K562 (cell line): Measurements from ENCODE around the gene SYNJ2. TPM values are rescaled to one million over a fixed set of nuclear protein-coding genes. Genes with fewer than 3 reads are reported as not detected.
A peak's percentile ranks its signal among the peaks of the same experiment; 100 is the strongest.

ENCODE experiments used
- L3MBTL2 ChIP-seq: fragments of 450-650 bp; IDR thresholded peaks from 2 replicates; pipeline ENCODE4 v1.6.1; 2016; ENCODE audit warnings: mild to moderate bottlenecking, moderate library complexity
- MEF2A ChIP-seq: IDR thresholded peaks from 2 replicates; pipeline ENCODE4 v1.6.1; 2011; ENCODE audit warnings: low read depth, mild to moderate bottlenecking, low read length, moderate library complexity; ENCODE audit not compliant: control insufficient read depth
- POLR3A ChIP-seq: IDR thresholded peaks from 2 replicates; pipeline ENCODE4 v1.6.1; 2011; ENCODE audit warnings: borderline replicate concordance, mild to moderate bottlenecking, moderate library complexity; ENCODE audit not compliant: insufficient read length, insufficient read depth; ENCODE audit errors: extremely low read depth
- PRMT5 ChIP-seq: sonication (generic); formaldehyde crosslinking; IDR thresholded peaks from 2 replicates; pipeline ENCODE4 v1.5.0; 2020; ENCODE audit warnings: missing genetic modification reagents
- SMARCA5 ChIP-seq: fragments of 450-650 bp; IDR thresholded peaks from 2 replicates; pipeline ENCODE4 v1.6.1; 2016
- SNRNP70 ChIP-seq: fragments of 200-400 bp; formaldehyde crosslinking; optimal IDR thresholded peaks from 2 replicates; pipeline ENCODE3; 2017; ENCODE audit warnings: low read depth, low read length
- TEAD1 ChIP-seq, 2 experiments: fragments of 450-650 bp in 1 of 2; sonication (generic) in 1 of 2; formaldehyde crosslinking; IDR thresholded peaks; 2 replicates each; pipeline versions ENCODE4 v1.4.0 to v1.8.0; 2020 to 2022; ENCODE audit warnings: mild to moderate bottlenecking in 2 of 2, missing genetic modification reagents in 1 of 2
- ZNF507 ChIP-seq: conservative IDR thresholded peaks from 2 replicates; pipeline ENCODE4 v1.6.1; 2017; ENCODE audit warnings: missing genetic modification characterization, missing compliant biosample characterization
- ZNF561 ChIP-seq: fragments of 450-650 bp; formaldehyde crosslinking; conservative IDR thresholded peaks from 2 replicates; pipeline ENCODE4 v1.4.0; 2020; ENCODE audit warnings: mild to moderate bottlenecking, moderate library complexity
- polyA plus RNA-seq, 8 experiments: library from polyadenylated mRNA; depleted of rRNA in 4 of 8; stranded (reverse) in 5 of 8; unstranded in 3 of 8; fragments of >200 nt; fragmentation: Nextera tagmentation in 2 of 8; fragmentation: Illumina TruSeq in 1 of 8; extraction: Ambion mirVana in 2 of 8; extraction: Trizol in 1 of 8; gene quantifications; 2 replicates each; pipeline versions ENCODE4 v1.2.1 to v1.2.3, GENCODE V29; 2011 to 2014; ENCODE audit warnings: inconsistent platforms in 1 of 8, missing spikeins in 1 of 8
- total RNA-seq, 7 experiments: library from RNA; depleted of rRNA in 6 of 7; stranded (reverse); fragments of >200 nt in 6 of 7; fragmentation: Illumina TruSeq in 2 of 7; extraction: Trizol in 2 of 7; gene quantifications; 2 replicates each; pipeline versions ENCODE4 v1.2.1 to v1.2.3, GENCODE V29; 2011 to 2021; ENCODE audit warnings: low replicate concordance in 1 of 7
- TF ChIP-seq, protein P1 (sequence below): fragments of 450-650 bp; IDR thresholded peaks from 2 replicates; pipeline ENCODE4 v1.6.1; 2016; ENCODE audit warnings: mild to moderate bottlenecking, moderate library complexity
- TF ChIP-seq, protein P2 (sequence below): fragments of 250-450 bp; sonication (Bioruptor Pico); IDR thresholded peaks from 2 replicates; pipeline ENCODE4 v1.8.0; 2021; ENCODE audit warnings: mild to moderate bottlenecking, moderate library complexity

Gene SYNJ2
- total and polyA plus RNA-seq, 9 of the 15 experiments (the other 6 are each of a cell fraction or from before 2014, with no cell fraction given) = 3.0 to 27.7 (median 17.8) TPM

DNA sequence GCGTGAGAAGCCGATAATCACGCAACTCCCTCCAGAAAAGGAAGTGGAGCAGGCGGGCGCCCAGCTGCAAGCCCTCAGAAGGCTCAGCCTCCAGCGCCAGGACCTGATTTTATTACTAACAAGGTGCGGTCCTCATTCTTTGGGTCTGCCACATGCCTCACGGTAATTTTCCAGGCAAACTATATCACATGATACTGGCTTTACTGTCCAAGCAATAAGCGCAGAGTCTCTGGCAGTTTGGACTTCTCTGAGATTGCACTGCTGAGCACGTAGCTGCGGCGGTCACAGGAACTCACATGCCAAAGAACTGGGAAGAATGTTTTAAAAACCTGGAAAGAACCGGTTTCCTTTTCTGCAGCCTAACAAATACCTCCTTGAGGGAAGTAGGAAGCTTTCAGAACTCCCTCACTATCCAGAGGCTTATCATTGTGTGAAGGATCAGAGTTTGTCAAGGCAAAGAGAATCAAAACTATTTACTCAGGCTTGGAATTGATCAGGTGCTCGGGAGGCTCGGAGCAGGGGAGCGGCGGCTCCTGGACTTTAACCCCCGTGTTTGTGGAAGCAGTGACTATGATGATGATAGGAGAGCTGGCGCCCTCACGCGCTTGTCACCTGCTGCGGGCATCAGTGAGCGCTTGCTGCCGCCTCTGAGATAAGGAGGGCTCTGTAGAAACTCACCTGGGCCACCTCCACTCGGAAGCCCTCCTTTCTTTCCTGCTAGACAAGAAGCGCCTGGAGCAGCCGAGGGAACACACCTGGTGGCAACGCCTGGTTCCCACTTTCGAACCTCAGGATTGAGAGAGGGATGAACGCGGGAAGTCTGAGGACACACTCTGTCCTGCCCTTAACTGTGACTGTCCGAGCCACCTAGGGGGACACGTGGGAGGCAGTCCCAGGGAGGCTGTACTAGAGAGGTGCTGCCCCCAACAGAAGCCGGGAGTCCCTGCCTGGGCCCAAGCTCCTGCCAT, 27.2 kb upstream of the SYNJ2 start (continued):
- TF ChIP-seq POLR3A (no peak), SMARCA5 (no peak), SNRNP70 (no peak), TEAD1 (CRISPR knock-in tag; IDR thresholded peaks at IDR 0.05) (no peak), L3MBTL2 (0 out of 2 replicates have a peak, but pooled peaks have one; percentile 24), ZNF561 (CRISPR knock-in tag) (no peak), ZNF507 (tag) (no peak), MEF2A (no peak), PRMT5 (no peak)
- TF ChIP-seq, protein P1, sequence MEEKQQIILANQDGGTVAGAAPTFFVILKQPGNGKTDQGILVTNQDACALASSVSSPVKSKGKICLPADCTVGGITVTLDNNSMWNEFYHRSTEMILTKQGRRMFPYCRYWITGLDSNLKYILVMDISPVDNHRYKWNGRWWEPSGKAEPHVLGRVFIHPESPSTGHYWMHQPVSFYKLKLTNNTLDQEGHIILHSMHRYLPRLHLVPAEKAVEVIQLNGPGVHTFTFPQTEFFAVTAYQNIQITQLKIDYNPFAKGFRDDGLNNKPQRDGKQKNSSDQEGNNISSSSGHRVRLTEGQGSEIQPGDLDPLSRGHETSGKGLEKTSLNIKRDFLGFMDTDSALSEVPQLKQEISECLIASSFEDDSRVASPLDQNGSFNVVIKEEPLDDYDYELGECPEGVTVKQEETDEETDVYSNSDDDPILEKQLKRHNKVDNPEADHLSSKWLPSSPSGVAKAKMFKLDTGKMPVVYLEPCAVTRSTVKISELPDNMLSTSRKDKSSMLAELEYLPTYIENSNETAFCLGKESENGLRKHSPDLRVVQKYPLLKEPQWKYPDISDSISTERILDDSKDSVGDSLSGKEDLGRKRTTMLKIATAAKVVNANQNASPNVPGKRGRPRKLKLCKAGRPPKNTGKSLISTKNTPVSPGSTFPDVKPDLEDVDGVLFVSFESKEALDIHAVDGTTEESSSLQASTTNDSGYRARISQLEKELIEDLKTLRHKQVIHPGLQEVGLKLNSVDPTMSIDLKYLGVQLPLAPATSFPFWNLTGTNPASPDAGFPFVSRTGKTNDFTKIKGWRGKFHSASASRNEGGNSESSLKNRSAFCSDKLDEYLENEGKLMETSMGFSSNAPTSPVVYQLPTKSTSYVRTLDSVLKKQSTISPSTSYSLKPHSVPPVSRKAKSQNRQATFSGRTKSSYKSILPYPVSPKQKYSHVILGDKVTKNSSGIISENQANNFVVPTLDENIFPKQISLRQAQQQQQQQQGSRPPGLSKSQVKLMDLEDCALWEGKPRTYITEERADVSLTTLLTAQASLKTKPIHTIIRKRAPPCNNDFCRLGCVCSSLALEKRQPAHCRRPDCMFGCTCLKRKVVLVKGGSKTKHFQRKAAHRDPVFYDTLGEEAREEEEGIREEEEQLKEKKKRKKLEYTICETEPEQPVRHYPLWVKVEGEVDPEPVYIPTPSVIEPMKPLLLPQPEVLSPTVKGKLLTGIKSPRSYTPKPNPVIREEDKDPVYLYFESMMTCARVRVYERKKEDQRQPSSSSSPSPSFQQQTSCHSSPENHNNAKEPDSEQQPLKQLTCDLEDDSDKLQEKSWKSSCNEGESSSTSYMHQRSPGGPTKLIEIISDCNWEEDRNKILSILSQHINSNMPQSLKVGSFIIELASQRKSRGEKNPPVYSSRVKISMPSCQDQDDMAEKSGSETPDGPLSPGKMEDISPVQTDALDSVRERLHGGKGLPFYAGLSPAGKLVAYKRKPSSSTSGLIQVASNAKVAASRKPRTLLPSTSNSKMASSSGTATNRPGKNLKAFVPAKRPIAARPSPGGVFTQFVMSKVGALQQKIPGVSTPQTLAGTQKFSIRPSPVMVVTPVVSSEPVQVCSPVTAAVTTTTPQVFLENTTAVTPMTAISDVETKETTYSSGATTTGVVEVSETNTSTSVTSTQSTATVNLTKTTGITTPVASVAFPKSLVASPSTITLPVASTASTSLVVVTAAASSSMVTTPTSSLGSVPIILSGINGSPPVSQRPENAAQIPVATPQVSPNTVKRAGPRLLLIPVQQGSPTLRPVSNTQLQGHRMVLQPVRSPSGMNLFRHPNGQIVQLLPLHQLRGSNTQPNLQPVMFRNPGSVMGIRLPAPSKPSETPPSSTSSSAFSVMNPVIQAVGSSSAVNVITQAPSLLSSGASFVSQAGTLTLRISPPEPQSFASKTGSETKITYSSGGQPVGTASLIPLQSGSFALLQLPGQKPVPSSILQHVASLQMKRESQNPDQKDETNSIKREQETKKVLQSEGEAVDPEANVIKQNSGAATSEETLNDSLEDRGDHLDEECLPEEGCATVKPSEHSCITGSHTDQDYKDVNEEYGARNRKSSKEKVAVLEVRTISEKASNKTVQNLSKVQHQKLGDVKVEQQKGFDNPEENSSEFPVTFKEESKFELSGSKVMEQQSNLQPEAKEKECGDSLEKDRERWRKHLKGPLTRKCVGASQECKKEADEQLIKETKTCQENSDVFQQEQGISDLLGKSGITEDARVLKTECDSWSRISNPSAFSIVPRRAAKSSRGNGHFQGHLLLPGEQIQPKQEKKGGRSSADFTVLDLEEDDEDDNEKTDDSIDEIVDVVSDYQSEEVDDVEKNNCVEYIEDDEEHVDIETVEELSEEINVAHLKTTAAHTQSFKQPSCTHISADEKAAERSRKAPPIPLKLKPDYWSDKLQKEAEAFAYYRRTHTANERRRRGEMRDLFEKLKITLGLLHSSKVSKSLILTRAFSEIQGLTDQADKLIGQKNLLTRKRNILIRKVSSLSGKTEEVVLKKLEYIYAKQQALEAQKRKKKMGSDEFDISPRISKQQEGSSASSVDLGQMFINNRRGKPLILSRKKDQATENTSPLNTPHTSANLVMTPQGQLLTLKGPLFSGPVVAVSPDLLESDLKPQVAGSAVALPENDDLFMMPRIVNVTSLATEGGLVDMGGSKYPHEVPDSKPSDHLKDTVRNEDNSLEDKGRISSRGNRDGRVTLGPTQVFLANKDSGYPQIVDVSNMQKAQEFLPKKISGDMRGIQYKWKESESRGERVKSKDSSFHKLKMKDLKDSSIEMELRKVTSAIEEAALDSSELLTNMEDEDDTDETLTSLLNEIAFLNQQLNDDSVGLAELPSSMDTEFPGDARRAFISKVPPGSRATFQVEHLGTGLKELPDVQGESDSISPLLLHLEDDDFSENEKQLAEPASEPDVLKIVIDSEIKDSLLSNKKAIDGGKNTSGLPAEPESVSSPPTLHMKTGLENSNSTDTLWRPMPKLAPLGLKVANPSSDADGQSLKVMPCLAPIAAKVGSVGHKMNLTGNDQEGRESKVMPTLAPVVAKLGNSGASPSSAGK = no peak
- TF ChIP-seq, protein P2, sequence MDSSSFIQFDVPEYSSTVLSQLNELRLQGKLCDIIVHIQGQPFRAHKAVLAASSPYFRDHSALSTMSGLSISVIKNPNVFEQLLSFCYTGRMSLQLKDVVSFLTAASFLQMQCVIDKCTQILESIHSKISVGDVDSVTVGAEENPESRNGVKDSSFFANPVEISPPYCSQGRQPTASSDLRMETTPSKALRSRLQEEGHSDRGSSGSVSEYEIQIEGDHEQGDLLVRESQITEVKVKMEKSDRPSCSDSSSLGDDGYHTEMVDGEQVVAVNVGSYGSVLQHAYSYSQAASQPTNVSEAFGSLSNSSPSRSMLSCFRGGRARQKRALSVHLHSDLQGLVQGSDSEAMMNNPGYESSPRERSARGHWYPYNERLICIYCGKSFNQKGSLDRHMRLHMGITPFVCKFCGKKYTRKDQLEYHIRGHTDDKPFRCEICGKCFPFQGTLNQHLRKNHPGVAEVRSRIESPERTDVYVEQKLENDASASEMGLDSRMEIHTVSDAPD (CRISPR knock-in tag) = no peak
